Loucy (cell line): ENCODE results near the gene PACSIN1.

Experiments used
- EZH2phosphoT487 ChIP-seq: fragments of 200-600 bp; IDR thresholded peaks from 2 replicates; pipeline ENCODE4 v1.6.1; 2018; ENCODE audit warnings: antibody characterized with exemption, mild to moderate bottlenecking, moderate library complexity, borderline replicate concordance
- TF ChIP-seq, protein P1 (sequence below): fragments of 200-600 bp; sonication (generic); conservative IDR thresholded peaks from 2 replicates; pipeline ENCODE4 v1.5.1; 2014; ENCODE audit warnings: mild to moderate bottlenecking, antibody characterized with exemption, low read length

DNA sequence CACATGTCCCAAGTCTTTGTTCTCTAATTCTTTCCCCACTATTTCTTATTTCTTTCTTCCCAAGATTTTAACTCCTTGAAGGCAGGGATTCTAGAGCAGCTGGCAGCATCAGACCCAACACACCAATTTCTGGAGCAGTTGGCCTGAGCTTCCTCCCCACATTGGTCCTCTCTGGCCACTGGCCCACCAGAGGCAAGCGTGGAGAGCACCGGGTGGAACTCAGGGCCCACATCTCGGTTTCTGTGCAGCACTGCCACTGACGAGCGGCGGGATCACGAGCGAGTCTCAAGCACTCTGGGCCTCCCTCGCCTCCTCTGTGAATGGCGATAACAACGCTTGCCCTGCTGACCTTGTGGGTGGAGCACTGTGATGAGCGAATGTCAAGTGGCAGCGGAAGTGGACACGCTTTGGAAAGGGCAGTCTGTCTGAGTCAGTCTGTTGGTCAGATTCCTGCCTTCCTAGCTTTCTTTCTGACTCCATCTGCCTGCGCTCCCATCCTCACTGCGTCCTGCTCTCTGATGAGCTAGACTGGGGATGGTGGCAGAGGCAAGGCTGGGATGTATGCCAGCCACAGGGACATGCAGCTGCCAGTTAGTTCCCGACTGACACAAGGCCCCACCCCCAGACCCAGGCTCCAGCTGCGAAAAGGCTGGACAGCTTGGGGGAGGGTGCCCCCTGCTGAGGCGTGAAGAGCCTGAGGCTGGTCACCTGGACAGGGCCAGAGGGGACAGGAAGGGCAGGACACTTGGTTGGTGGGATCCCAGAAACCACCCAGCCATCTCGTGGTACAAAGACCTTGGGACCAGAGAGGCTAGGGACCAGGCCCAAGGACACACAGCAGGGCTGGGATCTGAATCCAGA lies 94.7 kb downstream of the PACSIN1 start:
- TF ChIP-seq, protein P1, sequence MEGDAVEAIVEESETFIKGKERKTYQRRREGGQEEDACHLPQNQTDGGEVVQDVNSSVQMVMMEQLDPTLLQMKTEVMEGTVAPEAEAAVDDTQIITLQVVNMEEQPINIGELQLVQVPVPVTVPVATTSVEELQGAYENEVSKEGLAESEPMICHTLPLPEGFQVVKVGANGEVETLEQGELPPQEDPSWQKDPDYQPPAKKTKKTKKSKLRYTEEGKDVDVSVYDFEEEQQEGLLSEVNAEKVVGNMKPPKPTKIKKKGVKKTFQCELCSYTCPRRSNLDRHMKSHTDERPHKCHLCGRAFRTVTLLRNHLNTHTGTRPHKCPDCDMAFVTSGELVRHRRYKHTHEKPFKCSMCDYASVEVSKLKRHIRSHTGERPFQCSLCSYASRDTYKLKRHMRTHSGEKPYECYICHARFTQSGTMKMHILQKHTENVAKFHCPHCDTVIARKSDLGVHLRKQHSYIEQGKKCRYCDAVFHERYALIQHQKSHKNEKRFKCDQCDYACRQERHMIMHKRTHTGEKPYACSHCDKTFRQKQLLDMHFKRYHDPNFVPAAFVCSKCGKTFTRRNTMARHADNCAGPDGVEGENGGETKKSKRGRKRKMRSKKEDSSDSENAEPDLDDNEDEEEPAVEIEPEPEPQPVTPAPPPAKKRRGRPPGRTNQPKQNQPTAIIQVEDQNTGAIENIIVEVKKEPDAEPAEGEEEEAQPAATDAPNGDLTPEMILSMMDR = no peak; the same call in 1 of the 2 replicates
- no peak for TF ChIP-seq EZH2phosphoT487
